CD14-positive monocyte (primary cell): ENCODE results near the gene FBXO30. TPM values are rescaled to one million over a fixed set of nuclear protein-coding genes. Genes with fewer than 3 reads are reported as not detected.
A peak's percentile ranks its signal among the peaks of the same experiment; 100 is the strongest.

Source experiments
- DNase-seq, 3 donors: peaks; one replicate each; pipeline ENCODE4 v3.0.0-alpha.2; 2011 to 2022
- H2AFZ ChIP-seq: 2 replicates; pipeline ENCODE4 v1.6.0; 2012; ENCODE audit warnings: mild to moderate bottlenecking, low read depth, low read length, inconsistent platforms; ENCODE audit not compliant: insufficient read depth, poor library complexity, severe bottlenecking
- H3K27ac ChIP-seq, 2 donors: 1 replicate in 1 of 2; 2 replicates in 1 of 2; pipeline ENCODE4 v1.5.1; 2012 to 2013; ENCODE audit warnings: low read length in 2 of 2, control low read depth in 1 of 2, inconsistent platforms in 1 of 2, low read depth in 1 of 2, mild to moderate bottlenecking in 1 of 2
- H3K27me3 ChIP-seq, 2 donors: one replicate each; pipeline versions ENCODE4 v1.6.0 to v1.6.1; 2011 to 2013; ENCODE audit warnings: low read length in 2 of 2; ENCODE audit not compliant: control insufficient read depth in 2 of 2, insufficient read depth in 2 of 2
- H3K36me3 ChIP-seq, 2 donors: replicated peaks in 1 of 2; 1 replicate in 1 of 2; 2 replicates in 1 of 2; pipeline versions ENCODE4 v1.5.1 to v1.6.1; 2012 to 2013; ENCODE audit warnings: low read length in 2 of 2, control low read depth in 1 of 2, inconsistent platforms in 1 of 2, mild to moderate bottlenecking in 1 of 2; ENCODE audit not compliant: insufficient read depth in 2 of 2, control insufficient read depth in 1 of 2
- H3K4me1 ChIP-seq, 2 donors: 1 replicate in 1 of 2; 2 replicates in 1 of 2; pipeline versions ENCODE4 v1.5.1 to v1.6.1; 2012 to 2013; ENCODE audit warnings: low read length in 2 of 2, control low read depth in 1 of 2, inconsistent platforms in 1 of 2, mild to moderate bottlenecking in 1 of 2, moderate library complexity in 1 of 2; ENCODE audit not compliant: insufficient read depth in 2 of 2, control insufficient read depth in 1 of 2
- H3K4me2 ChIP-seq: replicated peaks from 2 replicates; pipeline ENCODE3; 2012; ENCODE audit warnings: low read length, moderate library complexity, mild to moderate bottlenecking; ENCODE audit not compliant: poor library complexity, severe bottlenecking; ENCODE audit errors: extremely low read depth
- H3K4me3 ChIP-seq, 3 experiments: fragments of 200-600 bp in 1 of 3; sonication (generic) in 1 of 3; replicated peaks in 1 of 3; 1 replicate in 2 of 3; 2 replicates in 1 of 3; pipeline ENCODE4 v1.5.1; 2011 to 2013; ENCODE audit warnings: low read length in 3 of 3, mild to moderate bottlenecking in 3 of 3, control low read depth in 2 of 3, low read depth in 2 of 3, inconsistent platforms in 1 of 3, moderate library complexity in 1 of 3
- H3K79me2 ChIP-seq: 2 replicates; pipeline ENCODE4 v1.6.0; 2012; ENCODE audit warnings: mild to moderate bottlenecking, control low read depth, inconsistent platforms, low read length, moderate library complexity; ENCODE audit not compliant: insufficient read depth
- H3K9ac ChIP-seq: 2 replicates; pipeline ENCODE4 v1.6.0; 2017; ENCODE audit warnings: low read length, mild to moderate bottlenecking; ENCODE audit not compliant: insufficient read depth, poor library complexity, severe bottlenecking
- H3K9me3 ChIP-seq, 2 donors: replicated peaks in 1 of 2; 1 replicate in 1 of 2; 2 replicates in 1 of 2; pipeline versions ENCODE4 v1.5.1 to v1.6.1; 2012 to 2013; ENCODE audit warnings: low read length in 2 of 2, control low read depth in 1 of 2; ENCODE audit not compliant: control insufficient read depth in 1 of 2, insufficient read depth in 1 of 2
- H4K20me1 ChIP-seq: 2 replicates; pipeline ENCODE4 v1.6.0; 2012; ENCODE audit warnings: mild to moderate bottlenecking, low read length, control low read depth, moderate library complexity; ENCODE audit not compliant: insufficient read depth
- H3K27ac Mint-ChIP-seq, 7 donors: one replicate each; pipeline ENCODE4 v1.8.0; 2020; ENCODE audit warnings: mild to moderate bottlenecking in 7 of 7, mixed read lengths in 7 of 7, moderate library complexity in 6 of 7, inconsistent platforms in 2 of 7
- H3K27me3 Mint-ChIP-seq, 3 donors: one replicate each; pipeline ENCODE4 v1.8.0; 2021 to 2022; ENCODE audit warnings: low read depth in 3 of 3, mild to moderate bottlenecking in 3 of 3, mixed read lengths in 3 of 3, moderate library complexity in 3 of 3, inconsistent platforms in 1 of 3
- H3K36me3 Mint-ChIP-seq, 2 donors: one replicate each; pipeline ENCODE4 v1.8.0; 2020; ENCODE audit warnings: mixed read lengths in 2 of 2, inconsistent platforms in 1 of 2, mild to moderate bottlenecking in 1 of 2
- H3K4me1 Mint-ChIP-seq: one replicate; pipeline ENCODE4 v1.8.0; 2020; ENCODE audit warnings: mild to moderate bottlenecking, mixed read lengths
- H3K4me3 Mint-ChIP-seq, 2 donors: one replicate each; pipeline ENCODE4 v1.8.0; 2020; ENCODE audit warnings: mild to moderate bottlenecking in 2 of 2, mixed read lengths in 2 of 2, moderate library complexity in 1 of 2
- H3K9me3 Mint-ChIP-seq, 7 donors: one replicate each; pipeline ENCODE4 v1.8.0; 2020 to 2022; ENCODE audit warnings: mixed read lengths in 7 of 7, mild to moderate bottlenecking in 6 of 7, moderate library complexity in 6 of 7, inconsistent platforms in 2 of 7
- WGBS: methylation state at CpG from one replicate; pipeline ENCODE4 v1.1.5; 2013; ENCODE audit warnings: missing lambda C conversion rate; ENCODE audit not compliant: insufficient coverage; 5-methylcytosine and 5-hydroxymethylcytosine counted together
- intact Hi-C, 2 donors: fragments of 100-400 bp; cut with micrococcal nuclease; formaldehyde crosslinking; loops; one replicate each; pipeline versions ENCODE4 v1.15.0 to v1.15.1; 2023
- polyA plus RNA-seq, 3 donors: library from polyadenylated mRNA; depleted of rRNA in 1 of 3; unstranded in 2 of 3; stranded (reverse) in 1 of 3; fragments of 300-500 nt in 2 of 3; fragments of >200 nt in 1 of 3; fragmentation: Illumina TruSeq in 2 of 3; gene quantifications; 1 replicate in 2 of 3; 2 replicates in 1 of 3; pipeline ENCODE4 v1.2.3, GENCODE V29; 2012 to 2021
- TF ChIP-seq, protein P1 (sequence below): fragments of 200-600 bp; IDR thresholded peaks from one replicate; pipeline ENCODE4 v1.8.0; 2022; ENCODE audit warnings: antibody characterized with exemption, mild to moderate bottlenecking

The FBXO30 gene
- polyA plus RNA-seq, 3 donors = 0.83 to 1.7 (median 1.1) TPM

DNA sequence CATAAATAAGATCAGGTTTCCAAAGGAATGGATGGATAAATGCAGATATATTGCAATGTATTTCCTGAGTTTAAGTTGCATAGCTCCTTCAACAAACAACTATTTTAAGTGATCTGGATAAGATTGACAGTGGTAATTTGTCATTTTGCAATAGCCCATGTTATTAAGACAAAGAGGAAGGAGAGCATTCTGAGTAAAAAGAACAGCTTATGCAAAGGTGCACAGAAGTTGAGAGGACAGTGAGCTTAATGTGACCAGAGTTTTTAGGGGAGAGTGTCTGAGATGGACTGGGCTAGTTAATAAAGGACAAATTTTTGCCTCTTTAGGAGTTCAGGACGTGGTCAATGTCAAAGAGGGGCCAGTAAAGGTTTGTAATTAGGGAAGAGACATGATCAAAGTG, 48.8 kb upstream of the FBXO30 start:
- 22% methylated on average over 1 of the region's 1 CpG for WGBS
- peak overlapping the region; percentile 66 for H3K4me2 ChIP-seq
- peaks cover 41 to 48% of the 10 kb centered on the region in 2 donors for H3K4me1 ChIP-seq
- intact Hi-C loops = loop anchor here in 1 of 2 donors (10.0 kb wide), 1 partner anchor 49 kb away; the partner anchor contains the start of gene FBXO30
- TF ChIP-seq, protein P1, sequence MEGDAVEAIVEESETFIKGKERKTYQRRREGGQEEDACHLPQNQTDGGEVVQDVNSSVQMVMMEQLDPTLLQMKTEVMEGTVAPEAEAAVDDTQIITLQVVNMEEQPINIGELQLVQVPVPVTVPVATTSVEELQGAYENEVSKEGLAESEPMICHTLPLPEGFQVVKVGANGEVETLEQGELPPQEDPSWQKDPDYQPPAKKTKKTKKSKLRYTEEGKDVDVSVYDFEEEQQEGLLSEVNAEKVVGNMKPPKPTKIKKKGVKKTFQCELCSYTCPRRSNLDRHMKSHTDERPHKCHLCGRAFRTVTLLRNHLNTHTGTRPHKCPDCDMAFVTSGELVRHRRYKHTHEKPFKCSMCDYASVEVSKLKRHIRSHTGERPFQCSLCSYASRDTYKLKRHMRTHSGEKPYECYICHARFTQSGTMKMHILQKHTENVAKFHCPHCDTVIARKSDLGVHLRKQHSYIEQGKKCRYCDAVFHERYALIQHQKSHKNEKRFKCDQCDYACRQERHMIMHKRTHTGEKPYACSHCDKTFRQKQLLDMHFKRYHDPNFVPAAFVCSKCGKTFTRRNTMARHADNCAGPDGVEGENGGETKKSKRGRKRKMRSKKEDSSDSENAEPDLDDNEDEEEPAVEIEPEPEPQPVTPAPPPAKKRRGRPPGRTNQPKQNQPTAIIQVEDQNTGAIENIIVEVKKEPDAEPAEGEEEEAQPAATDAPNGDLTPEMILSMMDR = no peak
- Mint-ChIP-seq H3K36me3 (peaks cover 3 to 7% of the 10 kb centered on the region in 2 donors), H3K9me3 (peaks cover 0 to 5% (median 4%) of the 10 kb centered on the region in 7 donors), H3K4me3 (peak overlapping the region in 1 of 2 donors; percentile 91), H3K27ac (peak overlapping the region; percentile 88 to 98 (median 94)), H3K27me3 (peaks cover 0 to 2% (median 0%) of the 10 kb centered on the region in 3 donors), H3K4me1 (peaks cover 41% of the 10 kb centered on the region)
- no peaks in the 10 kb centered on the region for H3K9me3 ChIP-seq
- DNase-seq = peak; percentile 19 to 49 (median 29)
- H3K4me3 ChIP-seq = peak overlapping the region in 2 of 3 experiments; percentile 6 to 59
- H3K9ac ChIP-seq = no peak overlapping the region
- peak overlapping the region; percentile 19 to 85 for H3K27ac ChIP-seq
- no peaks in the 10 kb centered on the region for H4K20me1 ChIP-seq
- H3K27me3 ChIP-seq = no peaks in the 10 kb centered on the region
- peak overlapping the region; percentile 47 for H2AFZ ChIP-seq
- no peaks in the 10 kb centered on the region for H3K79me2 ChIP-seq
- no peaks in the 10 kb centered on the region for H3K36me3 ChIP-seq

DNA sequence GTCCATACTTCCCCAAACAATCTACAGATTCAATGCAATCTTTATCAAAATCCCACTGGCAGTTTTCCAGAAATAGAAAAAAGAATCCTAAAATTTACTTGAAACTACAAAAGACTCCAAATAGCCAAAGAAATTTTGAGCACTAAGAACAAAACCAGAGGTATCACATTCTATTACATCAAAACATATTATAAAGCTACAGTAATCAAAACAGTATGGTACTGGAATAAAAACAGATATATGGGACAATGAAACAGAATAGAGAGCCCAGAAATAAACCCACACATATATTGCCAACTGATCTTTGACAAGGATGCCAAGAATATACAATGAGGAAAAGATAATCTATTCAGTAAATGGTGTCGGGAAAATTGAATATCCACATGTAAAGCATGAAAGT, 46.0 kb upstream of the FBXO30 start:
- DNase-seq = no peak
- H3K36me3 ChIP-seq = no peaks in the 10 kb centered on the region
- Mint-ChIP-seq H3K4me1 (peaks cover 24% of the 10 kb centered on the region), H3K36me3 (peaks cover 3 to 7% of the 10 kb centered on the region in 2 donors), H3K27me3 (peaks cover 0 to 2% (median 1%) of the 10 kb centered on the region in 3 donors), H3K9me3 (peaks cover 0 to 9% (median 4%) of the 10 kb centered on the region in 7 donors), H3K4me3 (no peak overlapping the region), H3K27ac (no peak overlapping the region)
- no peak overlapping the region for H3K9ac ChIP-seq
- intact Hi-C loops = loop anchor here in 1 of 2 donors (10.0 kb wide), 1 partner anchor 46 kb away; the partner anchor contains the start of gene FBXO30
- H3K27ac ChIP-seq = no peak overlapping the region
- H3K4me1 ChIP-seq = peaks cover 27 to 31% of the 10 kb centered on the region in 2 donors
- H2AFZ ChIP-seq = no peak overlapping the region
- no CpG with 5 or more reads among the region's 1 CpG for WGBS
- H3K4me2 ChIP-seq = no peak overlapping the region
- H3K79me2 ChIP-seq = no peaks in the 10 kb centered on the region
- TF ChIP-seq, protein P1 = no peak
- H3K9me3 ChIP-seq = no peaks in the 10 kb centered on the region
- no peaks in the 10 kb centered on the region for H4K20me1 ChIP-seq
- no peaks in the 10 kb centered on the region for H3K27me3 ChIP-seq
- H3K4me3 ChIP-seq = no peak overlapping the region
